Measurements from ENCODE around the gene FILIP1L. TPM values are rescaled to one million over a fixed set of nuclear protein-coding genes. Genes with fewer than 3 reads are reported as not detected.
A peak's percentile ranks its signal among the peaks of the same experiment; 100 is the strongest.

Gene FILIP1L
- total RNA-seq, 2 donors from 2014 or later: 9.5 to 28.2 TPM

DNA sequence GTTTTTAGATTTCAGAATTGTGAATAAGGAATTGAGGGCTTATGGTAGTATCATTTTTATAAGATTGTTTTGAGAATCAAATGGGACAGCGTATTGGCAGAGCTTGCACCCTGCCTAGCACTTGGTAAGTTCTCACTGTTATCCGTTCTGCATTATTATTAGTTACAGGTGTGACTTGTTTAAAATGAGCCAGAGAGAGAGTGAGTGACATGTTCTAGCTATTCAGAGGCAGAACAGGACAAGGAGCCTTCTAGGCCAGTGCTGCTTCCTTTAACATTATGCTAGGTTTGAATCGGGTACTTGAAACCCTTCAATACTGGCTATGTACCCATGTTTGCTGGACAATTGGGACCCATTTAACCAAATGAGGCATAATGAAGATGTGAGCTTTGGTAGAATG lies 133.7 kb downstream of the FILIP1L start:
- TF ChIP-seq POLR2A (IDR thresholded peaks at IDR 0.05) (no peak), POLR2AphosphoS5 (IDR thresholded peaks at IDR 0.05) (no peak)
- TF ChIP-seq, protein P1, sequence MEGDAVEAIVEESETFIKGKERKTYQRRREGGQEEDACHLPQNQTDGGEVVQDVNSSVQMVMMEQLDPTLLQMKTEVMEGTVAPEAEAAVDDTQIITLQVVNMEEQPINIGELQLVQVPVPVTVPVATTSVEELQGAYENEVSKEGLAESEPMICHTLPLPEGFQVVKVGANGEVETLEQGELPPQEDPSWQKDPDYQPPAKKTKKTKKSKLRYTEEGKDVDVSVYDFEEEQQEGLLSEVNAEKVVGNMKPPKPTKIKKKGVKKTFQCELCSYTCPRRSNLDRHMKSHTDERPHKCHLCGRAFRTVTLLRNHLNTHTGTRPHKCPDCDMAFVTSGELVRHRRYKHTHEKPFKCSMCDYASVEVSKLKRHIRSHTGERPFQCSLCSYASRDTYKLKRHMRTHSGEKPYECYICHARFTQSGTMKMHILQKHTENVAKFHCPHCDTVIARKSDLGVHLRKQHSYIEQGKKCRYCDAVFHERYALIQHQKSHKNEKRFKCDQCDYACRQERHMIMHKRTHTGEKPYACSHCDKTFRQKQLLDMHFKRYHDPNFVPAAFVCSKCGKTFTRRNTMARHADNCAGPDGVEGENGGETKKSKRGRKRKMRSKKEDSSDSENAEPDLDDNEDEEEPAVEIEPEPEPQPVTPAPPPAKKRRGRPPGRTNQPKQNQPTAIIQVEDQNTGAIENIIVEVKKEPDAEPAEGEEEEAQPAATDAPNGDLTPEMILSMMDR (IDR thresholded peaks at IDR 0.05): no peak
- 92% methylated on average over 3 of the region's 3 CpGs for WGBS
- no peak overlapping the region for H3K4me3 ChIP-seq
- intact Hi-C loops (cut with DNase I): no loop called here
- no peaks in the 10 kb centered on the region for H3K27me3 ChIP-seq (replicated peaks; ENCODE audit: insufficient read depth)
- H3K9me3 ChIP-seq: no peaks in the 10 kb centered on the region
- H3K27ac ChIP-seq: no peak overlapping the region
- H3K4me1 ChIP-seq (replicated peaks): no peaks in the 10 kb centered on the region
- no peak for DNase-seq (ENCODE audit: low spot score)
- H3K36me3 ChIP-seq: no peaks in the 10 kb centered on the region

DNA sequence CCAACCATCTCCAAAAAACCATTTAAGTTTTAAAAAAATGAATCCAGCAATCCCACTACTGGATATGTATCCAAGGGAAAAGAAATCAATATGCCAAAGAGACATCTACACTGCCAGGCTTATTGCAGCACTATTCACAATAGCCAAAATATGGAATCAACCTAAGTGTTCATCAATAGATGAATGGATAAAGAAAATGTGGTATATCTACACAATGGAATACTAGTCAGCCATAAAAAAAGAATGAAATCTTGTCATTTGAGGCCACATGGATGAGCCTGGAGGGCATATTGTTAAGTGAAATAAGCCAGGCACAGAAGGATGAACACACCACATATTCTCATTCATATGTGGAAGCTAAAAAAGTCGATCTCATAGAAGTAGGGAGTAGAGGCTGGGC lies 136.1 kb downstream of the FILIP1L start:
- Histone ChIP-seq H3K36me3 (no peaks in the 10 kb centered on the region), H3K4me1 (replicated peaks) (no peaks in the 10 kb centered on the region), H3K4me3 (no peak overlapping the region), H3K27me3 (replicated peaks; ENCODE audit: insufficient read depth) (no peaks in the 10 kb centered on the region), H3K27ac (no peak overlapping the region), H3K9me3 (no peaks in the 10 kb centered on the region)
- intact Hi-C loops (cut with DNase I): no loop called here
- WGBS: 100% methylated on average over 1 of the region's 1 CpG
- DNase-seq (ENCODE audit: low spot score): no peak
- no peak for TF ChIP-seq POLR2A (IDR thresholded peaks at IDR 0.05)

DNA sequence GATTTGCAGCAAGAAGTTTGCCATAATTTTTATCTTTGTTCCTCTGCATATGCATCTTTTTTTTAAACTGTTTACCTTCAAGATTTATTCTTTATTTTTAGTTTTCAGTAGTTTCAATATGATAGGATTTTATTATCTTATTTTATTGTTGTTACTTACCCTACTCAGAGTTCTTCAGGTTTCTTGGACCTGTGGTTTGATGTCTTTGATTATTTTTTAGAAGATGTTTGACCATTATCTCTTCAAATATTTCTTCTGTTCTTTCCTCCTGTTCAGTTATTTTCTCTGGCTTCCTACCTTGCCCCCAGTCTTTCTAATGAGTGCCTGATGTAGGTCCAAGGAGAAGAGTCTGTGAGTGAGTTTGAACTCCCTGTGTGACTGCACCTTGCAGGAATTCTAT lies 137.7 kb downstream of the FILIP1L start:
- no peaks in the 10 kb centered on the region for H3K27me3 ChIP-seq (replicated peaks; ENCODE audit: insufficient read depth)
- H3K4me3 ChIP-seq: no peak overlapping the region
- DNase-seq (ENCODE audit: low spot score): no peak
- no peaks in the 10 kb centered on the region for H3K9me3 ChIP-seq
- H3K4me1 ChIP-seq (replicated peaks): no peaks in the 10 kb centered on the region
- intact Hi-C loops (cut with DNase I): no loop called here
- no peak overlapping the region for H3K27ac ChIP-seq
- H3K36me3 ChIP-seq: no peaks in the 10 kb centered on the region
- TF ChIP-seq POLR2AphosphoS5 (IDR thresholded peaks at IDR 0.05) (no peak), POLR2A (IDR thresholded peaks at IDR 0.05) (no peak)
- TF ChIP-seq, protein P1 (IDR thresholded peaks at IDR 0.05): no peak

DNA sequence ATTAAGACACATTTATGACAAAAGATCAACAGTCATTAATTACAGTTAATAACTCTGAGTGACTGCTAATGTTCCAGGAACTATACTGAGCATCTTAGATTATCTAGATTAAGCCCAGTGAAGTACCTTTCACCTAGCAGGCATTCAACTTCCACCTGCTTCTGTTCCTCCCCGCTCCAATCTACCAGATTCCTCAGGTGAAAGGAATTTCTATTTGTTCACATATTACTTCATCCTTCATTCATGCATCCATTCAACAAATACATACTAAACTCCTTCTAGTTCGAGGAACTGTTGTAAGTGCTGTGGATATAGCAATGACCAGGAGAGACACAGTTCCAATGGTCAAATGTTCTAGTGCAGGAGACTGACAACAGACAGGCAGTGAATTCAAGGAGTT lies 139.3 kb downstream of the FILIP1L start:
- H3K27me3 ChIP-seq (replicated peaks; ENCODE audit: insufficient read depth): no peaks in the 10 kb centered on the region
- DNase-seq (ENCODE audit: low spot score): no peak
- TF ChIP-seq POLR2A (IDR thresholded peaks at IDR 0.05): no peak
- TF ChIP-seq, protein P1 (IDR thresholded peaks at IDR 0.05): no peak
- TF ChIP-seq POLR2AphosphoS5 (IDR thresholded peaks at IDR 0.05): no peak
- H3K27ac ChIP-seq: no peak overlapping the region
- intact Hi-C loops (cut with DNase I): no loop called here
- no peaks in the 10 kb centered on the region for H3K9me3 ChIP-seq
- H3K4me1 ChIP-seq (replicated peaks): no peaks in the 10 kb centered on the region
- WGBS: 57% methylated on average over 2 of the region's 2 CpGs
- no peaks in the 10 kb centered on the region for H3K36me3 ChIP-seq
- H3K4me3 ChIP-seq: no peak overlapping the region

DNA sequence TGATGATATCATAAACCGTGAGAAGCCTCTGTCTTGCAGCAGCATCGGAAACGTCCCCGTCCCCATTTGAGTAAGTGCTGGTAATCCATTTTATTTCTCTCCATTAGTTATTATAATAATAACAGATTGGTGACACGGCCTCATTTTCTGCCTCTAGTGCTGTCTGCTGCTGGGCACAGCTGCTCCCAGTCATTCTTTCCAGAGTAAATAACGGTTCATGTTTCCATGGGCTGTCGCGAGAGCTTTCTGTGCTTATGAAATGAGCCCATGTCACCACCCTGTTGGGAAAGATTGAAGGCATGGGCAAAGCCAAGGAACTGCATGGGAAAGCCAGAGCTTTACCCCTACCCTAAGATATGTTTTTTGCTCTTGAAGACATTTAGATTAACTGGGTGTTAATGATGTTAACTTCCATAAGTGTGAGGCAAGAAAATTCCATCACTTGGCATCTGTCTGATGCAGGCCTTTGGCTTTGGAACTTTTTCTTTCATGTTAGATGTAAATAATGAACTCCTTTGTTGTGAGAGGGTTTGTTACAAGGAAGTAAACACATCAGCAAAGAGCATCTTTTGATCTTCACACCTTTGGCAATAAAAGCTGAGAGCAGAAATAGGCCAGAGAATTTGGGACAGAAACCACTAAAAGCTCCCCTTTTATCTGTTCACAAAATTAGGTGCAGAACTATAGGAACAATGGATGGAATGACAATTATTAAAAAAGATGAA lies 141.8 kb downstream of the FILIP1L start:
- TF ChIP-seq, protein P1 (IDR thresholded peaks at IDR 0.05): no peak
- no peak for TF ChIP-seq POLR2A (IDR thresholded peaks at IDR 0.05)
- TF ChIP-seq POLR2AphosphoS5 (IDR thresholded peaks at IDR 0.05): no peak
- Histone ChIP-seq H3K9me3 (no peaks in the 10 kb centered on the region), H3K4me3 (no peak overlapping the region), H3K36me3 (no peaks in the 10 kb centered on the region), H3K4me1 (replicated peaks) (no peaks in the 10 kb centered on the region), H3K27me3 (replicated peaks; ENCODE audit: insufficient read depth) (no peaks in the 10 kb centered on the region), H3K27ac (peak overlapping the region in 1 of 2 donors; percentile 19)
- intact Hi-C loops (cut with DNase I): no loop called here
- WGBS: 52% methylated on average over 8 of the region's 8 CpGs
- DNase-seq (ENCODE audit: low spot score): no peak
